CD8-positive, alpha-beta memory T cell (primary cell): ENCODE measurements around the gene RPS21. TPM values are rescaled to one million over a fixed set of nuclear protein-coding genes. Genes with fewer than 3 reads are reported as not detected.
A peak's percentile ranks its signal among the peaks of the same experiment; 100 is the strongest.

Experiments
- CTCF ChIA-PET: fragments of 350-600 bp; sonication (Branson Sonifier 250); formaldehyde crosslinking; loops from one replicate; lab custom pipeline; 2021; ENCODE audit warnings: antibody characterized with exemption; lab: Charles Lee
- POLR2A ChIA-PET: fragments of 350-600 bp; sonication (Branson Sonifier 250); formaldehyde crosslinking; loops from one replicate; lab custom pipeline; 2021; ENCODE audit warnings: antibody characterized with exemption; lab: Charles Lee
- DNase-seq, 5 donors: peaks; one replicate each; pipeline versions ENCODE4 v3.0.0 to v3.0.0-alpha.2; 2020 to 2022; ENCODE audit warnings: mixed read lengths in 1 of 5
- H3K27ac ChIP-seq: one replicate; pipeline ENCODE4 v1.7.0; 2013; ENCODE audit warnings: low read depth, mild to moderate bottlenecking, low read length, moderate library complexity
- H3K27me3 ChIP-seq: 2 replicates; pipeline ENCODE4 v1.7.0; 2013; ENCODE audit warnings: low read length, mild to moderate bottlenecking; ENCODE audit not compliant: insufficient read depth, poor library complexity, severe bottlenecking
- H3K36me3 ChIP-seq: 2 replicates; pipeline ENCODE4 v1.7.0; 2013; ENCODE audit warnings: mild to moderate bottlenecking, low read length, moderate library complexity; ENCODE audit not compliant: insufficient read depth
- H3K4me1 ChIP-seq: 2 replicates; pipeline ENCODE4 v1.7.0; 2013; ENCODE audit warnings: mild to moderate bottlenecking, low read length, moderate library complexity; ENCODE audit not compliant: insufficient read depth
- H3K4me3 ChIP-seq: 2 replicates; pipeline ENCODE4 v1.7.0; 2013; ENCODE audit warnings: mild to moderate bottlenecking, low read length
- H3K9me3 ChIP-seq: 2 replicates; pipeline ENCODE4 v1.7.0; 2013; ENCODE audit warnings: mild to moderate bottlenecking, low read length
- H3K27ac Mint-ChIP-seq, 8 donors: one replicate each; pipeline ENCODE4 v1.8.0; 2020 to 2021; ENCODE audit warnings: mixed read lengths in 8 of 8, mild to moderate bottlenecking in 6 of 8, inconsistent platforms in 3 of 8, moderate library complexity in 3 of 8
- H3K27me3 Mint-ChIP-seq, 2 donors: one replicate each; pipeline ENCODE4 v1.8.0; 2020 to 2021; ENCODE audit warnings: mixed read lengths in 2 of 2, mild to moderate bottlenecking in 1 of 2, moderate library complexity in 1 of 2
- H3K36me3 Mint-ChIP-seq, 3 donors: one replicate each; pipeline ENCODE4 v1.8.0; 2020 to 2021; ENCODE audit warnings: mixed read lengths in 3 of 3, inconsistent platforms in 1 of 3, mild to moderate bottlenecking in 1 of 3
- H3K4me1 Mint-ChIP-seq, 3 donors: one replicate each; pipeline ENCODE4 v1.8.0; 2020 to 2021; ENCODE audit warnings: mixed read lengths in 3 of 3, inconsistent platforms in 1 of 3, mild to moderate bottlenecking in 1 of 3
- H3K4me3 Mint-ChIP-seq, 7 donors: one replicate each; pipeline ENCODE4 v1.8.0; 2020 to 2021; ENCODE audit warnings: mixed read lengths in 7 of 7, mild to moderate bottlenecking in 6 of 7, moderate library complexity in 4 of 7, inconsistent platforms in 2 of 7
- H3K9me3 Mint-ChIP-seq, 5 donors: one replicate each; pipeline ENCODE4 v1.8.0; 2020 to 2022; ENCODE audit warnings: mixed read lengths in 5 of 5, mild to moderate bottlenecking in 3 of 5, moderate library complexity in 2 of 5, inconsistent platforms in 1 of 5
- polyA plus RNA-seq: library from polyadenylated mRNA; unstranded; fragments of 300-500 nt; fragmentation: Illumina TruSeq; gene quantifications from one replicate; pipeline ENCODE4 v1.2.3, GENCODE V29; 2021
- total RNA-seq, 2 experiments: library from RNA; stranded (reverse); gene quantifications; one replicate each; pipeline ENCODE4 v1.2.3, GENCODE V29; 2021

Gene RPS21
- total RNA-seq (1,000 to 10,000 TPM; 2,034 to 2,072 TPM), polyA plus RNA-seq (2,161 TPM)

- Mint-ChIP-seq H3K9me3 (no peaks in the 10 kb centered on the region), H3K27me3 (no peaks in the 10 kb centered on the region), H3K27ac (peak within 1 kb of the TSS; percentile 93 to 98 (median 95)), H3K36me3 (peaks cover 5 to 53% (median 8%) of the 10 kb centered on the region in 3 donors), H3K4me3 (peak within 1 kb of the TSS; percentile 90 to 97 (median 92)), H3K4me1 (peaks cover 51 to 63% (median 51%) of the 10 kb centered on the region in 3 donors)
- H3K27me3 ChIP-seq: no peaks in the 10 kb centered on the region
- H3K36me3 ChIP-seq: peaks cover 14% of the 10 kb centered on the region
- no peaks in the 10 kb centered on the region for H3K9me3 ChIP-seq
- H3K4me3 ChIP-seq: peak within 1 kb of the TSS; percentile 90
- peak; percentile 89 to 96 (median 92) for DNase-seq
- CTCF ChIA-PET: interaction anchor here (1.0 to 1.8 kb wide), 2 partner anchors 23 to 84 kb away, joined by 5 read pairs; partner anchors contain the start of gene ADRM1
- H3K4me1 ChIP-seq: peaks cover 32% of the 10 kb centered on the region
- peak within 1 kb of the TSS; percentile 88 for H3K27ac ChIP-seq
- POLR2A ChIA-PET: interaction anchor here (0.7 to 1.5 kb wide), 3 partner anchors 17 to 410 kb away, joined by 4 read pairs; partner anchors contain the start of gene MRGBP
Measured at GRCh38 chr20:62386383-62387218, at the start of gene RPS21. TSS of gene RPS21 (plus strand) at chr20:62387103. CDS start at chr20:62387339, 236 bp downstream.

DNA sequence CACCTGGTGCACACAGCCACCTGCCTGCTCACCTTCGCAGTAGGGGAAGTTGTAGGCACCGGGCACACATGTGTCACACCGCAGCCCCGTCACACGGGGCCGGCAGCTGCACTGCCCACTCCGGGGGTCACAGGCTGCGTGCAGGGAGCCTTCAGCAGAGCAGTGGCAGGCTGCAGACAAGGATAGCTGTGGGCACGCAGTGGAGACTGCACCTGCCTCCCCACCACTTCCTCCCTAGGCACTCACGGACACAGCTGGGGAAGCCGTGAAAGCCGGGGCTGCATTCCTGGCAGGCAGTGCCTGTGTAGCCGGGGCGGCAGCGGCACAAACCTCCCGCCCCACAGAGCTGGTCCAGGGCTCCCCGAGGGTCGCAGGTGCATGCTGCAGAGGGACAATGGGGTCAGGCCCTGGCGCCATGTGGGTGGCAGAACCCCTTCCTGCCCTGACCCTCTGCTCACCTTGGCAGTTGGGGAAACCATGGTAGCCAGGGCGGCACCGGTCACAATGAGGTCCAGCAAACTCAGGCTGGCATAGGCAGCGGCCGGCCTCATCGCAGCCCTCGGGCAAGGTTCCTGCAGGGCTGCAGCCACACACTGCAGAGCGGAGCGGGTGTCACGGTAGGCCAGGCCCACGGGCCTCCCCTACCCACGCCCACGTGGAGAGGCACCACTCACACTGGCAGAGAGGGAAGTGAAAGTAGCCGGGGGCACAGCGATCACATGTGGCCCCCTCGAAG is 49.2 kb upstream of the RPS21 start:
- Mint-ChIP-seq H3K4me1 (no peaks in the 10 kb centered on the region), H3K9me3 (peaks cover 0 to 3% (median 0%) of the 10 kb centered on the region in 5 donors), H3K27ac (no peak overlapping the region), H3K4me3 (no peak overlapping the region), H3K36me3 (peaks cover 0 to 7% (median 0%) of the 10 kb centered on the region in 3 donors), H3K27me3 (peaks cover 5 to 12% of the 10 kb centered on the region in 2 donors)
- H3K4me3 ChIP-seq: no peak overlapping the region
- POLR2A ChIA-PET: no interaction called here
- DNase-seq: no peak
- H3K27ac ChIP-seq: no peak overlapping the region
- CTCF ChIA-PET: no interaction called here
- no peaks in the 10 kb centered on the region for H3K9me3 ChIP-seq
- H3K4me1 ChIP-seq: no peaks in the 10 kb centered on the region
- no peaks in the 10 kb centered on the region for H3K27me3 ChIP-seq
- H3K36me3 ChIP-seq: no peaks in the 10 kb centered on the region

DNA sequence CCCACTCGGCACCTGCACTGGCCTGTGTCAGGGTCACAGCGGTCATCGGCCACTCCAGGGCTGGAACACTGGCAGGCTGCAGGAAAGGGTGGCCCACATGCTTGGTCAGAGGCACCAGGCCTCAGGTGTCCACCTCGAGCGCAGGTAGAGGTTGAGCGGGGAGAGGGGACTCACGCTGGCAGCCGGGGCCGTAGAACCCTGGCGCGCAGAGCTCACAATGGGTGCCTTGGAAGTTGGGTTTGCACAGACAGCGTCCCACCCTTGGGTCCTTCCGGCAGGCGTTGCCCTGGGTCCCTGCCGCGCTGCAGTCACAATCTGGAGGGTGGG is 48.6 kb upstream of the RPS21 start:
- CTCF ChIA-PET: interaction anchor here (0.7 kb wide), 1 partner anchor 133 kb away, joined by 3 read pairs; no protein-coding TSS in a partner anchor
- H3K27ac ChIP-seq: no peak overlapping the region
- peaks cover 5 to 16% of the 10 kb centered on the region in 2 donors for H3K27me3 Mint-ChIP-seq

GRCh38 chr20:62339647-62340062 is 47.2 kb upstream of the RPS21 start:
- Histone ChIP-seq H3K9me3 (no peaks in the 10 kb centered on the region), H3K36me3 (no peaks in the 10 kb centered on the region), H3K4me1 (no peaks in the 10 kb centered on the region), H3K4me3 (no peak overlapping the region), H3K27me3 (no peaks in the 10 kb centered on the region), H3K27ac (no peak overlapping the region)
- POLR2A ChIA-PET: interaction anchor here (0.7 kb wide), 1 partner anchor 21 kb away, joined by 7 read pairs; no protein-coding TSS in a partner anchor
- Mint-ChIP-seq H3K4me1 (no peaks in the 10 kb centered on the region), H3K9me3 (peaks cover 0 to 3% (median 0%) of the 10 kb centered on the region in 5 donors), H3K27me3 (peaks cover 5 to 16% of the 10 kb centered on the region in 2 donors), H3K4me3 (no peak overlapping the region), H3K36me3 (peaks cover 0 to 7% (median 0%) of the 10 kb centered on the region in 3 donors), H3K27ac (no peak overlapping the region)
- DNase-seq: no peak
- CTCF ChIA-PET: no interaction called here

More for the DNA sequence above, 48.6 kb upstream of the RPS21 start:
- no peak overlapping the region for H3K27ac Mint-ChIP-seq
- Histone ChIP-seq H3K36me3 (no peaks in the 10 kb centered on the region), H3K27me3 (no peaks in the 10 kb centered on the region), H3K4me1 (no peaks in the 10 kb centered on the region), H3K9me3 (no peaks in the 10 kb centered on the region), H3K4me3 (no peak overlapping the region)
- H3K9me3 Mint-ChIP-seq: peaks cover 0 to 3% (median 0%) of the 10 kb centered on the region in 5 donors
- H3K4me1 Mint-ChIP-seq: no peaks in the 10 kb centered on the region
- peaks cover 0 to 7% (median 0%) of the 10 kb centered on the region in 3 donors for H3K36me3 Mint-ChIP-seq
- H3K4me3 Mint-ChIP-seq: no peak overlapping the region
- POLR2A ChIA-PET: no interaction called here
- no peak for DNase-seq

DNA sequence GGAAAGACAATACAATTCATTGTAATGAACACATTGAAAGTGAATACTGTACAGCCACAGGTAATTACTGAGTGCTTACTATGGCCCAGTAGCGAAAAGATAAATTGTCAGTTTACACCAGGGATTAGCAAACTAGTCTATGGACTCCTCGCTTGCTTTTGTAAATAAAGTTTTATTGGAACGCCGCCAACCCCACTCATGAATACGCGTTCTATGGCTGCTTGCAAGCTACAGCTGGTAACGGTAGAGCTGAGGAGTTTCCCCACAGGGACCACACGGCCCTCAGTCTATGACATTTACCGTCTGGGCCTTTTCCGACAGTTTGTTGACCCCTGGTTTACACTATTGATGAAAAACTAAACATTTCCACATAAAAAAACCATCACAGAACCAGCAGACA is 44.0 kb upstream of the RPS21 start:
- Histone ChIP-seq H3K4me3 (no peak overlapping the region), H3K9me3 (no peaks in the 10 kb centered on the region), H3K27ac (no peak overlapping the region), H3K27me3 (no peaks in the 10 kb centered on the region), H3K36me3 (no peaks in the 10 kb centered on the region), H3K4me1 (no peaks in the 10 kb centered on the region)
- H3K4me3 Mint-ChIP-seq: no peak overlapping the region
- no peak overlapping the region for H3K27ac Mint-ChIP-seq
- ChIA-PET CTCF (no interaction called here), POLR2A (interaction anchor here (0.6 kb wide), 1 partner anchor 11 kb away, joined by 3 read pairs; no protein-coding TSS in a partner anchor)
- H3K9me3 Mint-ChIP-seq: peaks cover 0 to 3% (median 1%) of the 10 kb centered on the region in 5 donors
- peaks cover 5 to 15% of the 10 kb centered on the region in 2 donors for H3K27me3 Mint-ChIP-seq
- no peaks in the 10 kb centered on the region for H3K4me1 Mint-ChIP-seq
- H3K36me3 Mint-ChIP-seq: peaks cover 0 to 7% (median 0%) of the 10 kb centered on the region in 3 donors
- DNase-seq: no peak

- peaks cover 0 to 7% (median 2%) of the 10 kb centered on the region in 3 donors for H3K36me3 Mint-ChIP-seq
- H3K27ac ChIP-seq: no peak overlapping the region
- POLR2A ChIA-PET: no interaction called here
- no peaks in the 10 kb centered on the region for H3K36me3 ChIP-seq
- H3K27ac Mint-ChIP-seq: no peak overlapping the region
- no peak overlapping the region for H3K4me3 ChIP-seq
- peaks cover 0 to 2% (median 0%) of the 10 kb centered on the region in 3 donors for H3K4me1 Mint-ChIP-seq
- no peaks in the 10 kb centered on the region for H3K4me1 ChIP-seq
- H3K9me3 Mint-ChIP-seq: peaks cover 3 to 8% (median 4%) of the 10 kb centered on the region in 5 donors
- H3K27me3 Mint-ChIP-seq: peaks cover 5 to 13% of the 10 kb centered on the region in 2 donors
- no peak overlapping the region for H3K4me3 Mint-ChIP-seq
- CTCF ChIA-PET: interaction anchor here (0.8 kb wide), 1 partner anchor 13 kb away, joined by 3 read pairs; no protein-coding TSS in a partner anchor
- H3K27me3 ChIP-seq: no peaks in the 10 kb centered on the region
- H3K9me3 ChIP-seq: no peaks in the 10 kb centered on the region
- DNase-seq: no peak
Measured at GRCh38 chr20:62344092-62344491, 42.8 kb upstream of the RPS21 start.

DNA sequence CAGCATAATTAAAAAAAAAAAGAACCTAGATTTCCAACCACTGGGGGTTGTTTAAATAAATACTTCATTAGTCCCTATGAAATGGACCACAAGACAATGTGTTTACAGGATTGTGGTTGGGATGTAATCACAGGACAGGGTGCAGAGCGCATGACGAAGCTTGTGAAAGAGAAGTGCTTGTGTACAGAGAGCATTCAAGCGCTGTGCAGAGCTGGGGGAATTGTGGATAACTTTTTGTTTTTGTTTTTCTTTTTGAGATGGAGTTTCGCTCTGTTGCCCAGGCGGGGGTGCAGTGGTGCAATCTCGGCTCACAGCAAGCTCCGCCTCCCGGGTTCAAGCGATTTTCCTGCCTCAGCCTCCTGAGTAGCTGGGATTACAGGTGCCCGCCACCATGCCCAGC is 42.1 kb upstream of the RPS21 start:
- no peak overlapping the region for H3K4me3 Mint-ChIP-seq
- H3K4me3 ChIP-seq: no peak overlapping the region
- no peak overlapping the region for H3K27ac Mint-ChIP-seq
- H3K4me1 ChIP-seq: no peaks in the 10 kb centered on the region
- H3K4me1 Mint-ChIP-seq: peaks cover 0 to 2% (median 0%) of the 10 kb centered on the region in 3 donors
- H3K27ac ChIP-seq: no peak overlapping the region
- DNase-seq: no peak
- no peaks in the 10 kb centered on the region for H3K27me3 ChIP-seq
- ChIA-PET POLR2A (no interaction called here), CTCF (no interaction called here)
- peaks cover 0 to 3% (median 2%) of the 10 kb centered on the region in 3 donors for H3K36me3 Mint-ChIP-seq
- H3K27me3 Mint-ChIP-seq: peaks cover 5 to 9% of the 10 kb centered on the region in 2 donors
- no peaks in the 10 kb centered on the region for H3K9me3 ChIP-seq
- H3K9me3 Mint-ChIP-seq: peaks cover 3 to 8% (median 4%) of the 10 kb centered on the region in 5 donors
- no peaks in the 10 kb centered on the region for H3K36me3 ChIP-seq
